HUES6 (cell line): ENCODE data around the gene TMEM190.
A peak's percentile ranks its signal among the peaks of the same experiment; 100 is the strongest.

ENCODE experiments used
- H3K27ac ChIP-seq: 2 replicates; pipeline ENCODE4 v1.7.0; 2013; ENCODE audit warnings: low read depth, mild to moderate bottlenecking, low read length, inconsistent platforms
- H3K27me3 ChIP-seq: 2 replicates; pipeline ENCODE4 v1.6.1; 2013; ENCODE audit warnings: low read length; ENCODE audit not compliant: control insufficient read depth, insufficient read depth
- H3K36me3 ChIP-seq: 2 replicates; pipeline ENCODE4 v1.6.1; 2013; ENCODE audit warnings: low read length; ENCODE audit not compliant: control insufficient read depth, insufficient read depth
- H3K4me1 ChIP-seq: 2 replicates; pipeline ENCODE4 v1.6.1; 2013; ENCODE audit warnings: low read length; ENCODE audit not compliant: control insufficient read depth, insufficient read depth
- H3K4me3 ChIP-seq: 2 replicates; pipeline ENCODE4 v1.5.1; 2013; ENCODE audit warnings: low read depth, low read length
- H3K9ac ChIP-seq: one replicate; pipeline ENCODE4 v1.6.1; 2013; ENCODE audit warnings: mild to moderate bottlenecking, low read length
- H3K9me3 ChIP-seq: 2 replicates; pipeline ENCODE4 v1.6.1; 2013; ENCODE audit warnings: low read depth, low read length; ENCODE audit not compliant: control insufficient read depth, insufficient read depth

The TMEM190 gene

DNA sequence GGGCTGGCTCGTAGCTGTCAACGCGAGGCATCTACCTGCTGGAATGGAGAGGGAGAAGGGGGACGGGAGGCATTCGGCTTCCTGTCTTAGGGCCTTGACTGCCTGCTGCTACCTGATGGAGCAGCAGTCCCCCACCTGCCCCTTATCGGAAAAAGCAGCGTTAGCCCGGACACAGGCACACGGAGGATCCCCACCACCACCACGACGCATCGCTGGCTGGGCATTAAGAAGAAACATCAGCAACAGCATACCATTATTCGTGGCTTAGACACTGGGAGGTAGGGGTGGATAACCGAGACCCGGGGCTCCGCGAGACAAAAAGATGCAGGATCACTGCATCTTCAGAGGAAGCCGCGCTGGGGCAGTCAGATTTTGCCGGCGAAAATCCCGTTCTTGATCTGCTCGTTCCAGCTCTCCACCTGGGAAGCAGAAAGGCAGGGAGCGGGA is 23.2 kb upstream of the TMEM190 start:
- H3K4me1 ChIP-seq, result peaks cover 33% of the 10 kb centered on the region
- H3K27me3 ChIP-seq, result peaks cover 75% of the 10 kb centered on the region
- H3K9ac ChIP-seq, result peak overlapping the region; percentile 40
- H3K4me3 ChIP-seq, result peak overlapping the region; percentile 71
- no peaks in the 10 kb centered on the region for H3K9me3 ChIP-seq
- H3K36me3 ChIP-seq, result no peaks in the 10 kb centered on the region
- no peak overlapping the region for H3K27ac ChIP-seq

DNA sequence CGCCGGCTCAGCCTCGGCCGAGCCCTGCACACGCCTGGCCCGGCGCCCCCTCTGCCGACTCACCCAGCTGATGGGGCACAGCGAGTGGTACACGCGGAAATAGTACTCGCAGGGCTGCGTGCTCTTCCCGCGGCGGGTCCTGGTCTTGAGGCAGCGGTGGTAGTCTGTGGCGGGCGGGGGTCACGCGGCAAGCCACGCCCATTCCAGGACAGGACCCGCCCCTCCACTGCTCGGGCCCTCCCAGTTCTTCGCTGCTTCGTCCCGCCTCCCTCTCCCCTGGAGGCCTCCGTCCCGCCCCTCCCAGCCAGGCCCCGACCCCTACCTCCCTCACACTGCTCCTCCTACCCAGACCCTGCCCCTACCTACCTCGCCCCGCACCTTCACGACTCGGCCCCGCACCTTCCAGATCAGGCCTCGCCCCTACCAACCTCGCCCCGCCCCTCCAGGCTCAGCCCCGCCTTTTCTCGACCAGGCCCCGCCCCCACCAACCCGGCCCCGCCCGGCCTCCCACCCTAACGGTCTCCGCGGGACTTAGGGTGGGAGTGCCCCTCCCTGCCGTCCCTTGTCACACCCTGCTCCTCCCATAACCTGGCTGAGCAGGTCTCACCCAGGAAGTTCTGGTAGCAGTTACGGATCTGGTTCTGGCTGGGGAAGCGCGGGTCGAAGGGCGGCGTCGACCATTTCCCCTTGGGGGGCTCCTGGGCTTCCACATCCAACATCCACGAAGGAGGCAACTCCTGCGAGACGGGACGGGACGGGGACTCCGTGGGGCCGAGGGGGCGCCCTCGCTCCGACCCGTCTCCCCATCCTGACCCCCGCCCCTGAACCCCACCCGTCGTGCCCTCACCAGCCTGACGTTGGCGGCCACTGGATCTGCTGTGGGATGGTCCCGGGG is 22.6 kb upstream of the TMEM190 start:
- Histone ChIP-seq H3K27ac (no peak overlapping the region), H3K4me3 (peak overlapping the region; percentile 71), H3K4me1 (peaks cover 26% of the 10 kb centered on the region), H3K36me3 (no peaks in the 10 kb centered on the region), H3K27me3 (peaks cover 81% of the 10 kb centered on the region), H3K9me3 (no peaks in the 10 kb centered on the region), H3K9ac (peak overlapping the region; percentile 40)

DNA sequence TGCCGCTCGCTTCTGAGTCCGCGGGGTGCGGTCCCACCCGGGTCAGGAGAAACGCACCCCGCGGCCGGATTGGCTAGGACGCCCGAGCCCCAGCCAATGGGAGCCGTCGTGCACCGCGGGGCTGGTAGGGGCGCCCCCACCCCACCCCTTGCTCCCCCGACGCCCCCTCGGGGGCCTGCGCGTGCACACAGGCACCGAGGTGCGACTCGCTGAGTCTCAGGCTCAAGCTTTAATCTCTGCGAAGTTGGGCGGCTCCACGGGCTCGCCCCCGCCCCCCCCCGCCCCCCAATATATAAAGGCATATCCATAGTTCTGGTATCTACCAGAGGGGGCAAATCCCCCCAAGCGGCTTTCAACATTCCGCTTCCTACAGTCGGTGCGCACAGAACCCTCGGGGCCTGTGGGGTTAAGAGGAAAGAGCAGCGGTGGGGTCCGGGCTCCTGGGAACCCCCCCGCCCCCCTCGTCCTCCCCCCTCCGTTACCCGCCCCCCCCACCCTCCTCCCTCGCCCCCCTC is 21.9 kb upstream of the TMEM190 start, which contains the start of gene COX6B2:
Gene COX6B2 (minus strand): TSS at position 22 of the 515 bp plus-strand sequence. CDS start 198 bp downstream, outside the sequence.
- peak within 1 kb of the TSS; percentile 71 for H3K4me3 ChIP-seq
- peaks cover 82% of the 10 kb centered on the region for H3K27me3 ChIP-seq
- peak within 1 kb of the TSS; percentile 40 for H3K9ac ChIP-seq
- H3K27ac ChIP-seq, result no peak within 1 kb of the TSS
- no peaks in the 10 kb centered on the region for H3K9me3 ChIP-seq
- peaks cover 20% of the 10 kb centered on the region for H3K4me1 ChIP-seq
- H3K36me3 ChIP-seq, result no peaks in the 10 kb centered on the region

DNA sequence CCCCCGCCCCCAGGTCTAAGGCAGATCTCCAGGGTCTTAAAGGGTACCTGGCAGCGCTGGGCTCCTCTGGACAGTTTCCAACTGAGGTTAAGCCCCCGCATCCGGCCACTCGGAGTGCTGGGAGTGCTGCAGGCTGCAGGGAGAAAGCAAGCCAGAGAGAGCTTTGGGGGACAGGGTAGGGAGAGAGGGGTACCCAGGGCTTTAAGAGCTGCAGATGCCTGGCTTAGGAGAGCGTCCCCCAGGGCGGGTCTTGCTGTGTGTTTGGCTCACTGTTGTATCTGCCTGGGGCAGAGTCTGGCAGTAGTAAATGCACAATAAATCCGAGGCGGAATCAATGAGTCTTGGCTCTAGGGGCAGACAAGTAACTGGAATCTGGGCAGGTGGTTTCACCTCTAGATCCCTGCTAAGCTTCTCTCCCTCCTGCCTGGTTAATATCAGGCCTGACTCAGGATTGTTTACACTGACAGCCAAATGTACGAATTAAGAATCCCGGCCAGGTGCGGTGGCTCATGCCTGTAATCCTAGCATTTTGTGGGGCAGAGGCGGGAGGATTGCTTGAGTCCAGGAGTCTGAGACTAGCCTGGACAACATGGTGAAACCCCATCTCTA is 21.3 kb upstream of the TMEM190 start:
- Histone ChIP-seq H3K9ac (no peak overlapping the region), H3K9me3 (no peaks in the 10 kb centered on the region), H3K36me3 (no peaks in the 10 kb centered on the region), H3K4me3 (peak overlapping the region; percentile 30; the same call in 1 of the 2 replicates), H3K4me1 (peaks cover 16% of the 10 kb centered on the region), H3K27me3 (peaks cover 82% of the 10 kb centered on the region), H3K27ac (no peak overlapping the region)

DNA sequence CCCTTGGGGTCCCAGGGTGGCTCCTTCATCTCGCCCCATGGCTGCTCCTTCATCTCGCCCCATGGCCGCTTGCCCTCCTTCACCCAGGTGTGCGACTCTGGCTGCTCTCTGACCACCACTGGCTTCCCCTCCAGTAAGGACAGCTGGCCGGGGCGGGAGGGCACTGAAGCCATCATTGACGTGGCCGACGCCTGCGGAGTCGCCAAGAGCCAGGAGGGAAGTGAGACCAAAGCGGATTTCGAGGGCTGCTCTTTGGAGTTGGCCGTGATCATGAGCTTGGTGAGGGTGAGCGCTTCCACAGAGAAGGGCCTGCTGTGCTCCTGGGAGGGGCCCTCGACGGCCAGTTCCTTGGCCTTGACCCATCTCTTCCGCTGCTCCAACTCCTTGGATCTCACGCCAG is 18.1 kb upstream of the TMEM190 start:
- no peaks in the 10 kb centered on the region for H3K36me3 ChIP-seq
- H3K9ac ChIP-seq, result no peak overlapping the region
- no peaks in the 10 kb centered on the region for H3K9me3 ChIP-seq
- peaks cover 12% of the 10 kb centered on the region for H3K4me1 ChIP-seq
- peaks cover 51% of the 10 kb centered on the region for H3K27me3 ChIP-seq
- no peak overlapping the region for H3K27ac ChIP-seq
- no peak overlapping the region for H3K4me3 ChIP-seq

- Histone ChIP-seq H3K9ac (no peak overlapping the region), H3K9me3 (no peaks in the 10 kb centered on the region), H3K27ac (no peak overlapping the region), H3K4me3 (no peak overlapping the region), H3K36me3 (no peaks in the 10 kb centered on the region), H3K4me1 (peaks cover 10% of the 10 kb centered on the region), H3K27me3 (peaks cover 44% of the 10 kb centered on the region)
Measured at GRCh38 chr19:55358943-55359908, 17.4 kb upstream of the TMEM190 start.

- peaks cover 10% of the 10 kb centered on the region for H3K4me1 ChIP-seq
- H3K36me3 ChIP-seq, result no peaks in the 10 kb centered on the region
- no peak overlapping the region for H3K27ac ChIP-seq
- peaks cover 29% of the 10 kb centered on the region for H3K27me3 ChIP-seq
- no peaks in the 10 kb centered on the region for H3K9me3 ChIP-seq
- no peak overlapping the region for H3K9ac ChIP-seq
- no peak overlapping the region for H3K4me3 ChIP-seq
Measured at GRCh38 chr19:55360902-55361301, 15.7 kb upstream of the TMEM190 start.

GRCh38 chr19:55362174-55362989 is 14.2 kb upstream of the TMEM190 start:
- Histone ChIP-seq H3K9ac (peak overlapping the region; percentile 5), H3K27ac (no peak overlapping the region), H3K27me3 (peaks cover 14% of the 10 kb centered on the region), H3K4me3 (no peak overlapping the region), H3K4me1 (peaks cover 12% of the 10 kb centered on the region), H3K36me3 (no peaks in the 10 kb centered on the region), H3K9me3 (no peaks in the 10 kb centered on the region)

- Histone ChIP-seq H3K27me3 (peaks cover 14% of the 10 kb centered on the region), H3K9ac (peak within 1 kb of the TSS; percentile 5), H3K9me3 (no peaks in the 10 kb centered on the region), H3K27ac (no peak within 1 kb of the TSS), H3K36me3 (no peaks in the 10 kb centered on the region), H3K4me1 (peaks cover 12% of the 10 kb centered on the region), H3K4me3 (no peak within 1 kb of the TSS)
Measured at GRCh38 chr19:55362990-55363716, 13.5 kb upstream of the TMEM190 start, which contains the start of gene GARIN5B. Gene GARIN5B (minus strand): TSS chr19:55363260. CDS start chr19:55363066, 194 bp downstream.
